ENCODE measurements around the gene S100Z. TPM values are rescaled to one million over a fixed set of nuclear protein-coding genes. Genes with fewer than 3 reads are reported as not detected.
"Not testable (repeated sequence)": the region's sequence is repeated elsewhere in the genome, so short reads cannot be mapped to it uniquely, and the experiment has no call there.

The S100Z gene
- total and polyA plus RNA-seq, 2 donors = 0.32 TPM; not detected in 1

DNA sequence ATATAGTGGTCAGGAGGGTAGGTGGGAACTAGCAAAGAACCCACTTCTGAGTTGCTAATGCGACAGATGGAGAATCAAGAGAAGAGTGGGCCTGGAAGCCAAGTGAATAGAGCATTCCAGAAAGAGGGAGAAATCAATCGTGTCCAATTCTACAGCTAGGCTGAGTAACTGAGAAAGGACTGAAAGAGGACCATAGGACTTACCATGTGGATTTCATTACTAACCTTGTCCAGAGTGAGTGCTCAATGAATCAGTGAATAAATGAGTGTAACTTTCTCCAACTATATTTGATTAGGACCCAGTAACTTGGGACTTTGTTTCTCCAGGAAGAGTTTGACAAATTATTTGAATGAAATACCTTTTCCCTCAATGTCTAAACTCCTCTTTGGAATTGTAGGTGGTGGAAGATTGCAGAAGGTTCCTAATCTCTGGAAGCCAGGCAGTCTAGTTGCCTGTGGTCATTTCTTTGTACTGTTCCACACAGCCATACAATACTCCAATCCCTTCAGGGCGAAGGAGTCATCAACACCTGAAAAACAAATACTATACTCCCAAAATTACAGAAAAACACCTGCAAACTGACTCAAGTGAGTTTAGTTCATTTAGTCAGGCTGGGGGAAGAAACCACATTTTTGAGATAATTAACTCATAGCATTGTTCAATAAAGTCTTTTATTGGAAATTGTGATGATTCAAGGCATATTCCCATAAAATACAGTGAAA, 33.5 kb upstream of the S100Z start:
- H3K4me3 ChIP-seq (ENCODE audit: low read depth, low read length) = no peak overlapping the region
- H3K4me1 ChIP-seq (ENCODE audit: insufficient read depth) = no peaks in the 10 kb centered on the region
- 89% methylated on average over 3 of the region's 3 CpGs for WGBS
- no peaks in the 10 kb centered on the region for H3K36me3 ChIP-seq (ENCODE audit: insufficient read depth)
- H3K27ac ChIP-seq (ENCODE audit: low read depth) = no peak overlapping the region
- DNase-seq (ENCODE audit: extremely low spot score) = no peak

DNA sequence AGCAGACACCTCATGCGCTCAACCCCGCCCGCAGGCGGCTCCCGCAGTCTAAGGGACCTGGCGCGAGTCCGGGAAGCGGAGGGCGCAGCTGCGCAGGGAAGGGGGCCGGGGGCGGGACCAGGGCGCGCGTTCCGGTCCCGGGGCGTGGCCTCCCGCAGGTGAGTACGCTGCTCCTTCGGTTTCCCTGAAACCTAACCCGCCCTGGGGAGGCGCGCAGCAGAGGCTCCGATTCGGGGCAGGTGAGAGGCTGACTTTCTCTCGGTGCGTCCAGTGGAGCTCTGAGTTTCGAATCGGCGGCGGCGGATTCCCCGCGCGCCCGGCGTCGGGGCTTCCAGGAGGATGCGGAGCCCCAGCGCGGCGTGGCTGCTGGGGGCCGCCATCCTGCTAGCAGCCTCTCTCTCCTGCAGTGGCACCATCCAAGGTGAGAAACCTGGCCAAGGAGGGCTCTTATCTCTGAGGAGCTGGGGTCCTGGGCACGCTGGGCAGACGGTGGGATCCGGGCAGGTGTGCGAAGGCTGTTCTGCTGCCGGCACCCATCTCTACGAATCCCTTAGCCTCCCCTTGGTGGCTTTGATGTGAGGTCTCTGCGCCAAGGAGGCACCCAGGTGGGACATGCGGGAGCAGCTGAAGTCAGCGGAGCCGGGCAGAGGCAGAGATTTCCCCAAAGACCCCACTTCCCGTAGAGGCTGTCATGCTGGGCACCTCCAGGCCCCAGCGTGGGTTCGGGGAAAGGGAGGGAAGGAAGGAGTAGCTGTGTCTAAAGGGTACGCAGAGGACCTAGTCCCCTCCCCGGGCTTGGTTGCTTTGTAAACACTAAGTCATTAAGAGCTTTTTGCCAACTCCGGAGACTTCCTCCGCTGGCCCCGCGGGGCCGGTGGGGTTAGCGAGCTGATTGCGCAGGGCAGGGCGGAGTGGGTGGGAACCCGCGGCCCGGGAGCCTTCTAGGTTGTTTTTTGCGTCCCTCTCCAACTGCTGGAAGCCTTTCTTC, 30.7 kb upstream of the S100Z start, which contains the start of gene F2RL1:
F2RL1 (plus strand) TSS at position 187 of the 988 bp plus-strand sequence; CDS start at position 340, 153 bp downstream.
- 1% methylated on average over 72 of the region's 72 CpGs for WGBS
- H3K27ac ChIP-seq (ENCODE audit: low read depth) = no peak within 1 kb of the TSS
- DNase-seq (ENCODE audit: extremely low spot score) = peak; percentile 26
- H3K36me3 ChIP-seq (ENCODE audit: insufficient read depth) = no peaks in the 10 kb centered on the region
- peak within 1 kb of the TSS; percentile 44 for H3K4me3 ChIP-seq (ENCODE audit: low read depth, low read length)
- H3K4me1 ChIP-seq (ENCODE audit: insufficient read depth) = no peaks in the 10 kb centered on the region

DNA sequence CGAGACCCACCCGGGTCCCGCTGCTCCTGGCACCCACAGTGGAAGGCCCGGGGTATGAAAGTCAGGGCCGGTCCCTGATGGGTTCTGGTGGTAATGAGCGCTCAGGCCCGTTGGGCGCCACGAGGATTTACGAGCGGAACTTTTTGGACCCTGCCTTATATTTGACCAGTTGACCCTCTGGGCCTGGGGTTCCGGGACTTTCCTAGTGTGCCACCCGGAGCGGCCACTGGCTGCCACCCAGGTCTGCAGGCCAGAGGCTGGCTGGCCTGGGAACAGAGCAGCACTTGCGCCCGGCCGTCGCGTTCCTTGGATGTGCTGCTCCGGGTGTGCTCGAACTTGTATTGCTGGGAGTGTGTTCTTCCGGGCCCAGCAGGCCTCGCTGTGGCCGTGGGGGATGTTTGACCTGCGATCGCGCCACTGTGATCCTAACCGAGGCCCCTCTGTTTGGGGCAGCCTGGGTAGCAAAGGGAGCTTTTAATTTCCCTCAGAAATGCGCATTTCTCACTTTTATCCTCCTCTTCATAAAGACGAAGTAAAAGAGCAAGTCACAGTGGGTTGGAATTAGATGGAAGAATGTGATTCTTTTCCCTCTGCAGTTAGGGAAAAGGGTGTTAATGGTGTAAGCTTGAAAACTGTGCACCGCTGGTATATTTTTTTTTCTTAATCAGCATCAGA, 29.8 kb upstream of the S100Z start:
- Histone ChIP-seq H3K4me1 (ENCODE audit: insufficient read depth) (no peaks in the 10 kb centered on the region), H3K27ac (ENCODE audit: low read depth) (no peak overlapping the region), H3K36me3 (ENCODE audit: insufficient read depth) (no peaks in the 10 kb centered on the region), H3K4me3 (ENCODE audit: low read depth, low read length) (peak overlapping the region; percentile 44)
- DNase-seq (ENCODE audit: extremely low spot score) = no peak
- WGBS = 36% methylated on average over 31 of the region's 31 CpGs

DNA sequence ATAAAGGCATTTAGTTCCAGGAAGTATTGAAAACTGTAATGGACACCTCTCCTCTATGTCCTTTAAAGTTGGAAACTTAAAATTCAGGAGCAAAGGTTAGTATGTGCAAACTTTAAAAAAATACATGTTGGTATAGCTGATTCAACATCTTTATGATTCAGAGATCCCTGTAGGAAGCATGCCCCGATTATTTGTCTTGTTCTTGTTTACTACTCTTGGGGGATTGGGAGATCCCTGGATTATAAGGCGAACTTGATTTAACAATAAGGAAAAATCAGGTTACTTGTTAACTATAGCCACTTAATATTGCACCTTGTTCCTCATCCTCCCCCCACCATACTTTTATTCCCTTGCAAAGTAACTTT, 29.3 kb upstream of the S100Z start:
- 72% methylated on average over 2 of the region's 2 CpGs for WGBS
- no peak for DNase-seq (ENCODE audit: extremely low spot score)
- H3K4me3 ChIP-seq (ENCODE audit: low read depth, low read length) = no peak overlapping the region
- no peaks in the 10 kb centered on the region for H3K36me3 ChIP-seq (ENCODE audit: insufficient read depth)
- no peaks in the 10 kb centered on the region for H3K4me1 ChIP-seq (ENCODE audit: insufficient read depth)
- no peak overlapping the region for H3K27ac ChIP-seq (ENCODE audit: low read depth)

DNA sequence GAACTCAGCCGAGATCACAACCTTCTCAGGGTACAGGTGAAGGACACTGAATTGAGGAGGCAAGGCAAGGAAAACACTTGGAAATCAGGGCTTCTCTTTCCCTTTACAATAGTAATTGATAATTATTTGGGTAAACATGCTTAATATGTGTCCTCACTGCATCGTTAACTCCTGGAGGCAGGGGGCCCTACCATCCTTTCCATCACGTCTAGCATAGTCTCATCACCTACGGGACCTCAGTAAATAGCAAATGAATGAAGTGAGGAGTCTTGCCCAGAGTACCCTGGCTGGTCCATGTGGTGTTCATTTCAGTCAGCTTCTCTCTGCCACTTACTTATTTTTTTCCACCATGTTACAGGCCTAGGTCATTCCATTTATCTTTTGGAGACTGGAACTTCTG, 28.7 kb upstream of the S100Z start:
- Histone ChIP-seq H3K36me3 (ENCODE audit: insufficient read depth) (no peaks in the 10 kb centered on the region), H3K4me3 (ENCODE audit: low read depth, low read length) (no peak overlapping the region), H3K27ac (ENCODE audit: low read depth) (no peak overlapping the region), H3K4me1 (ENCODE audit: insufficient read depth) (no peaks in the 10 kb centered on the region)
- 77% methylated on average over 4 of the region's 4 CpGs for WGBS
- DNase-seq (ENCODE audit: extremely low spot score) = no peak

GRCh38 chr5:76822105-76822731, 27.6 kb upstream of the S100Z start:
- not testable (repeated sequence) for H3K27ac ChIP-seq (ENCODE audit: low read depth); DNase-seq (ENCODE audit: extremely low spot score); H3K4me1 ChIP-seq (ENCODE audit: insufficient read depth); H3K36me3 ChIP-seq (ENCODE audit: insufficient read depth); H3K4me3 ChIP-seq (ENCODE audit: low read depth, low read length)
- 73% methylated on average over 7 of the region's 7 CpGs for WGBS

GRCh38 chr5:76826416-76826815, 23.4 kb upstream of the S100Z start:
- H3K36me3 ChIP-seq (ENCODE audit: insufficient read depth); DNase-seq (ENCODE audit: extremely low spot score); H3K27ac ChIP-seq (ENCODE audit: low read depth); H3K4me3 ChIP-seq (ENCODE audit: low read depth, low read length); H3K4me1 ChIP-seq (ENCODE audit: insufficient read depth): not testable (repeated sequence)

GRCh38 chr5:76831110-76831452, 18.7 kb upstream of the S100Z start:
- DNase-seq (ENCODE audit: extremely low spot score) = no peak
- Histone ChIP-seq H3K36me3 (ENCODE audit: insufficient read depth) (no peaks in the 10 kb centered on the region), H3K27ac (ENCODE audit: low read depth) (no peak overlapping the region), H3K4me3 (ENCODE audit: low read depth, low read length) (no peak overlapping the region), H3K4me1 (ENCODE audit: insufficient read depth) (no peaks in the 10 kb centered on the region)
- 51% methylated on average over 2 of the region's 2 CpGs for WGBS

DNA sequence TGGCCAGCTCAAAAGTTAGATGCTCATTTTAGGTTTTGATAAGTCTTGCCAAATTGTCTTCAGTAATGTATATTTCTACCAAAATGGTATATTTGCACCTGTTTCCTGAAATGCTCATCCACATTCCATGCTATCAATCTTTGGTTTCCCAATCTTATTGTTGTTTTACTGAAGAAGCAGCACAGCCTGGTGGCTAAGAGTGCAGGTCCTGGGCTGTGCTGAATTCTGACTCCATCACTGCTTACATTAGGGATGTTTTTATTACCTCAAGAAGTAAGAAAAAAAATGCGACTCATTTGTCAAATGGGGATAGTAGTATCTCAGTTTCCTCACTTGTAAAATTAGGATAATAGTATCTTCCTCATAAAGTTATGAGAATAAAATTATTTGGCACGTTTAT, 13.6 kb upstream of the S100Z start:
- no peak overlapping the region for H3K4me3 ChIP-seq (ENCODE audit: low read depth, low read length)
- no peak overlapping the region for H3K27ac ChIP-seq (ENCODE audit: low read depth)
- no peaks in the 10 kb centered on the region for H3K36me3 ChIP-seq (ENCODE audit: insufficient read depth)
- no peaks in the 10 kb centered on the region for H3K4me1 ChIP-seq (ENCODE audit: insufficient read depth)
- WGBS = 76% methylated on average over 2 of the region's 2 CpGs
- no peak for DNase-seq (ENCODE audit: extremely low spot score)

GRCh38 chr5:76836585-76836984, 13.2 kb upstream of the S100Z start:
- WGBS = 86% methylated on average over 4 of the region's 4 CpGs
- Histone ChIP-seq H3K4me3 (ENCODE audit: low read depth, low read length) (no peak overlapping the region), H3K36me3 (ENCODE audit: insufficient read depth) (no peaks in the 10 kb centered on the region), H3K4me1 (ENCODE audit: insufficient read depth) (no peaks in the 10 kb centered on the region), H3K27ac (ENCODE audit: low read depth) (no peak overlapping the region)
- no peak for DNase-seq (ENCODE audit: extremely low spot score)

GRCh38 chr5:76838481-76839261, 11.1 kb upstream of the S100Z start:
- Histone ChIP-seq H3K36me3 (ENCODE audit: insufficient read depth) (no peaks in the 10 kb centered on the region), H3K4me3 (ENCODE audit: low read depth, low read length) (no peak overlapping the region), H3K27ac (ENCODE audit: low read depth) (no peak overlapping the region), H3K4me1 (ENCODE audit: insufficient read depth) (no peaks in the 10 kb centered on the region)
- no peak for DNase-seq (ENCODE audit: extremely low spot score)
- WGBS = 51% methylated on average over 7 of the region's 7 CpGs

DNA sequence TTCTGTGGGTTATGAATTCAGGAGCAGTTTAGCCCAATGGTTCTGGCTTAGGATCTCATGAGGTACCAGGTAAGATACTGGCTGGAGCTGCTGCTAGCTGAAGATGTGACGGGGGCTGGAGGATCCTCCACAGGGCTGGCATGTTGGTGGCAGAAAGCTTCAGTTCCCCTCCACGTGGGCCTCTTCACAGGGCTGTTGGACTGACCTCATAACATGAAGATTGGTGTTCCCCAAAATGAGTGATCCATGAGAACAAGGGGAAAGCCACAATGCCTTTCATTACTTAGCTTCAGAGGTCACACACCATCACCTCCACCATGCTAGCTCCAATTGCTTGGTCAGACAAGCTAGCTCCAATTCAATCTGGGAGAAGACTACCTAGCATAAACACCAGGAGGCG, 8.5 kb upstream of the S100Z start:
- whole genome bisulfite sequencing = 86% methylated on average over 3 of the region's 3 CpGs
- H3K4me3 ChIP-seq (ENCODE audit: low read depth, low read length) = no peak overlapping the region
- no peak overlapping the region for H3K27ac ChIP-seq (ENCODE audit: low read depth)
- DNase-seq (ENCODE audit: extremely low spot score) = no peak
- no peaks in the 10 kb centered on the region for H3K36me3 ChIP-seq (ENCODE audit: insufficient read depth)
- H3K4me1 ChIP-seq (ENCODE audit: insufficient read depth) = no peaks in the 10 kb centered on the region

DNA sequence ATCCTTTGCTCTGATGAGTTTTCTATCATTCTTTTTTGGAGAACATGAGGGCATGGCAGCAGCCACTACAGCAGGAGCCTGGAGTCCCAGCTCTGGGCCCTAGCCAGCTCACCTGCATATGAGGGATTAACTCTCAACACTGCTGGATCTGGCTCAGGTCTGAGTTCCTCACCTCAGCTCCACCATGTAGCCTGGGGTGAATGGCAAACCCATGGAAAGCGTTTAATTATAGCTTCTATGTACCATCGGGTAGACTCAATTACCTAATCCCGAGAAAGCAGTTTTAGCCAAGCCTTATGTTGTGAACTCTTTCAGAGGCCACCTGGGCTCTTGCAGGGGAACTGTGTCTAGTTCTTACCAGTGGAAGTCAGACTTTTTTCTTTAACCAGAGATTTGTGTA, 3.9 kb upstream of the S100Z start:
- no peak for DNase-seq (ENCODE audit: extremely low spot score)
- no peaks in the 10 kb centered on the region for H3K4me1 ChIP-seq (ENCODE audit: insufficient read depth)
- H3K27ac ChIP-seq (ENCODE audit: low read depth) = no peak overlapping the region
- WGBS = 94% methylated on average over 3 of the region's 3 CpGs
- no peak overlapping the region for H3K4me3 ChIP-seq (ENCODE audit: low read depth, low read length)
- no peaks in the 10 kb centered on the region for H3K36me3 ChIP-seq (ENCODE audit: insufficient read depth)

Data from urinary bladder (tissue), 4 donors.